Fibroblast of lung (primary cell): ENCODE measurements around the gene CLCN4. TPM values are rescaled to one million over a fixed set of nuclear protein-coding genes. Genes with fewer than 3 reads are reported as not detected.

Source experiments
- DNase-seq, 2 donors: peaks; one replicate each; pipeline versions ENCODE4 v3.0.0 to v3.0.0-alpha.2; 2010; ENCODE audit warnings: low read depth in 2 of 2
- H2AFZ ChIP-seq: 2 replicates; pipeline ENCODE4 v1.5.1; 2012; ENCODE audit warnings: low read length, control low read depth, inconsistent platforms
- H3K27ac ChIP-seq: 2 replicates; pipeline ENCODE4 v1.5.1; 2011; ENCODE audit warnings: low read length, control low read depth; ENCODE audit not compliant: insufficient read depth
- H3K27me3 ChIP-seq: 2 replicates; pipeline ENCODE4 v1.5.1; 2011; ENCODE audit warnings: mild to moderate bottlenecking, low read length; ENCODE audit not compliant: control insufficient read depth, insufficient read depth
- H3K36me3 ChIP-seq: 2 replicates; pipeline ENCODE4 v1.5.1; 2011; ENCODE audit warnings: low read length; ENCODE audit not compliant: control insufficient read depth, insufficient read depth
- H3K4me1 ChIP-seq: 2 replicates; pipeline ENCODE4 v1.5.1; 2011; ENCODE audit warnings: low read length; ENCODE audit not compliant: control insufficient read depth, insufficient read depth; ENCODE audit errors: extremely low read depth
- H3K4me2 ChIP-seq: 2 replicates; pipeline ENCODE4 v1.5.1; 2011; ENCODE audit warnings: low read length, control low read depth; ENCODE audit not compliant: insufficient read depth; ENCODE audit errors: extremely low read depth
- H3K4me3 ChIP-seq, 4 experiments: fragments of 200-600 bp in 1 of 4; sonication (generic) in 1 of 4; replicated peaks in 1 of 4; 2 replicates each; pipeline ENCODE4 v1.5.1; 2011 to 2016; ENCODE audit warnings: low read length in 4 of 4, low read depth in 3 of 4, mild to moderate bottlenecking in 3 of 4, control low read depth in 2 of 4, inconsistent platforms in 1 of 4, mixed read lengths in 1 of 4; ENCODE audit not compliant: insufficient read depth in 1 of 4; ENCODE audit errors: control extremely low read depth in 1 of 4
- H3K79me2 ChIP-seq: 2 replicates; pipeline ENCODE4 v1.5.1; 2012; ENCODE audit warnings: mild to moderate bottlenecking, low read length, inconsistent platforms; ENCODE audit not compliant: control insufficient read depth, insufficient read depth
- H3K9ac ChIP-seq: 2 replicates; pipeline ENCODE4 v1.5.1; 2011; ENCODE audit warnings: mild to moderate bottlenecking, low read length, control low read depth; ENCODE audit not compliant: insufficient read depth
- H3K9me3 ChIP-seq: 2 replicates; pipeline ENCODE4 v1.5.1; 2012; ENCODE audit warnings: low read depth, low read length; ENCODE audit not compliant: control insufficient read depth, insufficient read depth
- H4K20me1 ChIP-seq: 2 replicates; pipeline ENCODE4 v1.5.1; 2011; ENCODE audit warnings: low read length; ENCODE audit not compliant: control insufficient read depth, insufficient read depth; ENCODE audit errors: extremely low read depth
- EZH2 ChIP-seq: IDR thresholded peaks from 2 replicates; pipeline ENCODE4 v1.5.1; 2012; ENCODE audit warnings: low read length, control low read depth, mild to moderate bottlenecking; ENCODE audit errors: missing control alignments
- polyA plus RNA-seq, 2 donors: library from polyadenylated mRNA; depleted of rRNA in 1 of 2; stranded (reverse) in 1 of 2; unstranded in 1 of 2; fragments of >200 nt; gene quantifications; 2 replicates each; pipeline ENCODE4 v1.2.1, GENCODE V29; 2011 to 2012; ENCODE audit warnings: missing spikeins in 1 of 2
- total RNA-seq: library from RNA; depleted of rRNA; stranded (reverse); fragments of >200 nt; gene quantifications from 2 replicates; pipeline ENCODE4 v1.2.1, GENCODE V29; 2014
- TF ChIP-seq, protein P1 (sequence below), 2 donors: IDR thresholded peaks in 1 of 2; conservative IDR thresholded peaks in 1 of 2; 1 replicate in 1 of 2; 2 replicates in 1 of 2; pipeline ENCODE4 v1.5.1; 2011 to 2012; ENCODE audit warnings: low read length in 2 of 2, control low read depth in 1 of 2, inconsistent platforms in 1 of 2, low read depth in 1 of 2, mild to moderate bottlenecking in 1 of 2

The CLCN4 gene
- total and polyA plus RNA-seq, 2 donors (not counting 1 experiment from before 2014, with no cell fraction given) = 0.70 to 4.0 TPM

DNA sequence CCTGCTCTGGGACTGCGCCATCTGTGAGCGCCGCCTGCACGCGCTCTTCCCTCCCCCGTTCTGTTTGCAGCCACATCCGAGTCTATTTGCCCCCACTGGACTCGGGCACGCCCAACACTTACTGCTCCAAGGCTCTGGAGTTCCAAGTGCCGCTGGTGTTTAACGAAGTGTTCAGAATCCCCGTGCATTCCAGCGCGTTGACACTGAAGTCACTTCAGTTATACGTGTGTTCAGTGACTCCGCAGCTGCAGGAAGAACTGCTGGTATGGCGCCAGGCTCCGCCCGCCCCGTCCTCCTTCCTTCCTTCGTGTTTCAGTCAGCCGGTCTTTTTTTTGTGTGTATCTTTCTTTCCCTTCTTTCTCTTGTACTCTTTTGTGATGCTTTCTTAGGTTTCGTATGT, 30.7 kb upstream of the CLCN4 start:
- H3K27me3 ChIP-seq = no peaks in the 10 kb centered on the region
- no peak overlapping the region for H2AFZ ChIP-seq
- no peaks in the 10 kb centered on the region for H3K36me3 ChIP-seq
- DNase-seq = no peak
- H4K20me1 ChIP-seq = no peaks in the 10 kb centered on the region
- H3K79me2 ChIP-seq = no peaks in the 10 kb centered on the region
- H3K27ac ChIP-seq = no peak overlapping the region
- no peaks in the 10 kb centered on the region for H3K4me1 ChIP-seq
- no peaks in the 10 kb centered on the region for H3K9me3 ChIP-seq
- TF ChIP-seq EZH2 = no peak
- TF ChIP-seq, protein P1, sequence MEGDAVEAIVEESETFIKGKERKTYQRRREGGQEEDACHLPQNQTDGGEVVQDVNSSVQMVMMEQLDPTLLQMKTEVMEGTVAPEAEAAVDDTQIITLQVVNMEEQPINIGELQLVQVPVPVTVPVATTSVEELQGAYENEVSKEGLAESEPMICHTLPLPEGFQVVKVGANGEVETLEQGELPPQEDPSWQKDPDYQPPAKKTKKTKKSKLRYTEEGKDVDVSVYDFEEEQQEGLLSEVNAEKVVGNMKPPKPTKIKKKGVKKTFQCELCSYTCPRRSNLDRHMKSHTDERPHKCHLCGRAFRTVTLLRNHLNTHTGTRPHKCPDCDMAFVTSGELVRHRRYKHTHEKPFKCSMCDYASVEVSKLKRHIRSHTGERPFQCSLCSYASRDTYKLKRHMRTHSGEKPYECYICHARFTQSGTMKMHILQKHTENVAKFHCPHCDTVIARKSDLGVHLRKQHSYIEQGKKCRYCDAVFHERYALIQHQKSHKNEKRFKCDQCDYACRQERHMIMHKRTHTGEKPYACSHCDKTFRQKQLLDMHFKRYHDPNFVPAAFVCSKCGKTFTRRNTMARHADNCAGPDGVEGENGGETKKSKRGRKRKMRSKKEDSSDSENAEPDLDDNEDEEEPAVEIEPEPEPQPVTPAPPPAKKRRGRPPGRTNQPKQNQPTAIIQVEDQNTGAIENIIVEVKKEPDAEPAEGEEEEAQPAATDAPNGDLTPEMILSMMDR (conservative IDR thresholded peaks at IDR 0.05 in 1 of 2, IDR thresholded peaks at IDR 0.05 in 1 of 2; ENCODE audit: low read depth in 1 of 2, low read length in 2 of 2) = no peak
- H3K4me3 ChIP-seq = no peak overlapping the region
- no peak overlapping the region for H3K9ac ChIP-seq
- H3K4me2 ChIP-seq = no peak overlapping the region

DNA sequence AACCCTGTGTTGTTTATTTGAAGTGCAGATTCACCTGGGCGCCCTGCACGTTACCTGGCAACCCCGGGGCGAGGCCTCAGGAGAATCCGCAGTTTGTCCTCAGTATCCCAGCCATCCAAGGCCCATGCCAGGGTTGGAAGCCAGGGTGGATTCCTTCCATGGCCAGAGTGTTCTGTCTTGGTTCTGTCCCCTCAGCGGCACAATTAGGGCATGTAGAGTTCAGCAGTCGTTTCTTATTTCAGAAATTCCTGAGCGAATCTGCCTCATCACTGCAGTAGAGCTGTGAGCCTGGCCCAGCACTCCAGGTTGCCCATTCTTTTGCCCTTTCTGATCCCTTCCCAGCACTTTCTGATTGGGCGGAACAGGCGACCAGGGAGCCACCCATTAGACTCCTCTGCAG, 29.9 kb upstream of the CLCN4 start:
- no peaks in the 10 kb centered on the region for H3K27me3 ChIP-seq
- no peaks in the 10 kb centered on the region for H3K4me1 ChIP-seq
- no peak overlapping the region for H3K4me3 ChIP-seq
- no peaks in the 10 kb centered on the region for H4K20me1 ChIP-seq
- H3K79me2 ChIP-seq = no peaks in the 10 kb centered on the region
- H3K36me3 ChIP-seq = no peaks in the 10 kb centered on the region
- H3K4me2 ChIP-seq = no peak overlapping the region
- H2AFZ ChIP-seq = no peak overlapping the region
- no peaks in the 10 kb centered on the region for H3K9me3 ChIP-seq
- no peak for DNase-seq
- no peak overlapping the region for H3K9ac ChIP-seq
- H3K27ac ChIP-seq = no peak overlapping the region
- no peak for TF ChIP-seq EZH2
- TF ChIP-seq, protein P1 (conservative IDR thresholded peaks at IDR 0.05 in 1 of 2, IDR thresholded peaks at IDR 0.05 in 1 of 2; ENCODE audit: low read depth in 1 of 2, low read length in 2 of 2) = no peak

DNA sequence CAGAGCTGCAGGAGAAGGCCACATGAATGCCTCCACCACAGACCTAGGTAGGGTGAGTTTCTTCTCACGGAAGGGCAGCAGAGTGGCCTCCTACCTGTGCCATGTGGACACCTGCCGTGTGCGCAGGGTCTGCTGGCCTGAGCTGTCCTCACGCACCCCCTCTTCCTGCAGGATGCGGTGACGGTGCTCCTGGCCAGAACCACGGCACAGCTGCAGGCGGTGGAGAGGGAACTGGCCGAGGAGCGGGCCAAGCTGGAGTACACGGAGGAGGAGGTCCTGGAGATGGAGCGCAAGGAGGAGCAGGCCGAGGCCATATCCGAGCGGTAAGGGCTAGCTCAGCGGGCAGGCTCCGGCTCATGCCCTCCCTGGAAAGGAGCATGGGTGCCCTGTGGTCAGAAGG, 28.4 kb upstream of the CLCN4 start:
- H3K4me3 ChIP-seq = no peak overlapping the region
- H2AFZ ChIP-seq = no peak overlapping the region
- H3K4me2 ChIP-seq = no peak overlapping the region
- no peaks in the 10 kb centered on the region for H4K20me1 ChIP-seq
- DNase-seq = no peak
- H3K9me3 ChIP-seq = no peaks in the 10 kb centered on the region
- H3K36me3 ChIP-seq = no peaks in the 10 kb centered on the region
- H3K27ac ChIP-seq = no peak overlapping the region
- no peak overlapping the region for H3K9ac ChIP-seq
- no peaks in the 10 kb centered on the region for H3K4me1 ChIP-seq
- no peaks in the 10 kb centered on the region for H3K27me3 ChIP-seq
- TF ChIP-seq, protein P1 (conservative IDR thresholded peaks at IDR 0.05 in 1 of 2, IDR thresholded peaks at IDR 0.05 in 1 of 2; ENCODE audit: low read depth in 1 of 2, low read length in 2 of 2) = no peak
- TF ChIP-seq EZH2 = no peak
- H3K79me2 ChIP-seq = no peaks in the 10 kb centered on the region
